Measurements from ENCODE around the gene LMO1.

DNA sequence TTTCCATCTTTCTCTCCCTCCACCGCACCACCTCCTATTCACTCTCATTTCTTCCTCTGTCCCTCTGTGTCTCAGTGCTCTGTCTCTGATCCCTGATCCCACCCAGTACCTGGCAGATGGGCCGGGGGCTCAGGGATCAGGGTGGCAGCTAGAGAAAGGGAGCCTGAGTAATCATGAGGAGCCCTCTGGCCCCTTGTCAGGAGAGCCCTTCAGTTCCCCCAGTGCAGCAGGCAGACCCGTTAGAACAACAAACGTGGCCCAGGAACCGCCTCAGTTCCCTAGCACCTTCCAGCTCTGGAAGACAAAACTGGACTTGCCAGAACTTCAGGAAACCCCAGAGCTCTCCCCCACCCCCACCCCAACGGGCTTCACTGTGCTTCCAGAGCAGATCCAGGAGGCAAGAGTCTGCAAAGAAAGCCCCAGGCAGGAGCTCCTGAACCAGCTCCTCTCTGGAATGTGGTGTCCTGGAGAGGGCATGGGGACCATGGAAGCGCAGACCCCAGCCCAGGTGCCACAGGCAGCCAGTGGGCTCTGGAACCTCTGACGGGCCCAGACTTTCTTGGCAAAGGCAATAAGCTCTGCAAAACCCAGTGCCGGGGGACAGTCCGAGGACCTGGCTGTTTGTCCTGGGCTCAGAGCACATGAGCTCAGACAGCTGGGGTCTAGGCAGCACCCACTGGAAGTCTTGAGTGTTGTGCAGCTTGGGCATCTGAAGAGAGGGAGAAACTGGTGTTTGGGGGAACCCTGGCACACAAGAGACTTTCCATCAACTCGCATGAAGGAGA is 43.2 kb downstream of the LMO1 start:
- TF ChIP-seq, protein P1, sequence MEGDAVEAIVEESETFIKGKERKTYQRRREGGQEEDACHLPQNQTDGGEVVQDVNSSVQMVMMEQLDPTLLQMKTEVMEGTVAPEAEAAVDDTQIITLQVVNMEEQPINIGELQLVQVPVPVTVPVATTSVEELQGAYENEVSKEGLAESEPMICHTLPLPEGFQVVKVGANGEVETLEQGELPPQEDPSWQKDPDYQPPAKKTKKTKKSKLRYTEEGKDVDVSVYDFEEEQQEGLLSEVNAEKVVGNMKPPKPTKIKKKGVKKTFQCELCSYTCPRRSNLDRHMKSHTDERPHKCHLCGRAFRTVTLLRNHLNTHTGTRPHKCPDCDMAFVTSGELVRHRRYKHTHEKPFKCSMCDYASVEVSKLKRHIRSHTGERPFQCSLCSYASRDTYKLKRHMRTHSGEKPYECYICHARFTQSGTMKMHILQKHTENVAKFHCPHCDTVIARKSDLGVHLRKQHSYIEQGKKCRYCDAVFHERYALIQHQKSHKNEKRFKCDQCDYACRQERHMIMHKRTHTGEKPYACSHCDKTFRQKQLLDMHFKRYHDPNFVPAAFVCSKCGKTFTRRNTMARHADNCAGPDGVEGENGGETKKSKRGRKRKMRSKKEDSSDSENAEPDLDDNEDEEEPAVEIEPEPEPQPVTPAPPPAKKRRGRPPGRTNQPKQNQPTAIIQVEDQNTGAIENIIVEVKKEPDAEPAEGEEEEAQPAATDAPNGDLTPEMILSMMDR (IDR thresholded peaks at IDR 0.05; ENCODE audit: insufficient read depth, low read length, poor library complexity, severe bottlenecking), result no peak
- TF ChIP-seq EZH2phosphoT487 (conservative IDR thresholded peaks at IDR 0.05; ENCODE audit: low read length), result no peak
